ENCODE results near the gene CEP72.

GRCh38 chr5:672329-673160, 60.4 kb downstream of the CEP72 start:
- TF ChIP-seq CTCF (IDR thresholded peaks at IDR 0.05) (no peak), POLR2A (IDR thresholded peaks at IDR 0.05) (no peak)
